GM20431 (cell line): ENCODE measurements around the gene NUP93.
"Not testable (repeated sequence)": the region's sequence is repeated elsewhere in the genome, so short reads cannot be mapped to it uniquely, and the experiment has no call there.

ENCODE experiments used
- in situ Hi-C: fragments of 300-500 bp; cut with MseI, MboI; formaldehyde crosslinking; loops from one replicate; pipeline ENCODE4 v1.15.0; 2020; ENCODE audit warnings: low sequenced_read_pairs; ENCODE audit not compliant: unreplicated experiment

The NUP93 gene

GRCh38 chr16:56807011-56807675 is 77.2 kb downstream of the NUP93 start:
- in situ Hi-C loops, result no loop called here

- in situ Hi-C loops, result not testable (repeated sequence)
Measured at GRCh38 chr16:56807676-56808067, 77.7 kb downstream of the NUP93 start.

GRCh38 chr16:56810954-56811353 is 81.0 kb downstream of the NUP93 start:
- in situ Hi-C loops, result no loop called here

- in situ Hi-C loops, result not testable (repeated sequence)
Measured at GRCh38 chr16:56811602-56812001, 81.7 kb downstream of the NUP93 start.

- in situ Hi-C loops, result no loop called here
Measured at GRCh38 chr16:56812884-56813283, 83.0 kb downstream of the NUP93 start.

- in situ Hi-C loops, result no loop called here
Measured at GRCh38 chr16:56814537-56815432, 84.9 kb downstream of the NUP93 start.

- in situ Hi-C loops, result no loop called here
Measured at GRCh38 chr16:56815721-56816120, 85.8 kb downstream of the NUP93 start.

- in situ Hi-C loops, result no loop called here
Measured at GRCh38 chr16:56817056-56817455, 87.1 kb downstream of the NUP93 start.

GRCh38 chr16:56817938-56818337 is 88.0 kb downstream of the NUP93 start:
- in situ Hi-C loops, result no loop called here

DNA sequence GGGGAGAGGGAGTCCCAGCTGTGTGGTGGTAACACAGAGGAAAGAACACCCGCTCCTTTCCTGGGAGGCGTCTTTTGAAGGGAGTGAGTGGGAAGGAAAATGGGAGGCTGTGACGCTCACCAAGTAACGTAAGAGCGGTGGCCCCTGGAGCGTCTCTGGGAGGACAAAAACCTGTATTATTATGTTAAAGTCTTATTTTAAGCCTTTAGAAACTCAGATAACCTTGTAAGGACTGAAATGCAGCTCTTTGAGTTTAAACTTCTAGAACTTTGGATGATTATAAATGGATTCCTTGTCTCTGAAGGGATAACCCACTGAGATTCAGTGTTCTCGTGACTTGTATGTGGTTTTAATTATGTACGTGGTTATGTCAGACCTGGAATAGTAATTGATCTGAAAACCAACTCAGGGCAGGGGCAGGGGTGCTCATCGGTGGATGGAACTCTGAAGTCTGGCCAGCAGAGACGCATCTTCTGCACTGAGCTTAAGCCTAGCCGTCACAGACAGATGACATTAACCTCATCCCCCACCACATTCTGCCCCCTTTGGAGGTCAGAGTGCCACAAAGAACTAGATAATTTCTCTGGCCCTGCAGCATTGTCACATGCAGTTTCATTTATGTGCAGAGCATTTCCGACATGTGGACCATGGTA is 93.3 kb downstream of the NUP93 start:
- in situ Hi-C loops, result no loop called here

DNA sequence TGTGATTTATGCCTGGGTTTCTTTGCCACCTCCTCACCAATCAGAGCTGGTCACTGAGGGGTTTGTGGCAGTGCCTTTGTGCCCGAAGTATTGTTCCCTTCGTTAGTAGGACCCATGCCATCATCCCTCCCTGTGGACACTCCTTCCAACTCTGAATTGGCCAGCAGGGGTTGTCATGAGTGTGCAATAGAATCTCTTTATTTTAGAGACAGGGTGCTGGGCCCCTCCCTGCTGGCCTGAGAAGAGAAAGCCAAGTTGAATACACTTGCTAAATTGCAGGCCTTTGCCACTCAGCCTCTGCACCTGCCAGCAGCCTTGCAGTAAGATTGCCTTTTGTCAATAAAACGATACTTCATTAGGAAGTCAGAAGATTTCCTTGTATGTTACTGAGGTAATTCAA is 94.4 kb downstream of the NUP93 start:
- in situ Hi-C loops, result no loop called here

DNA sequence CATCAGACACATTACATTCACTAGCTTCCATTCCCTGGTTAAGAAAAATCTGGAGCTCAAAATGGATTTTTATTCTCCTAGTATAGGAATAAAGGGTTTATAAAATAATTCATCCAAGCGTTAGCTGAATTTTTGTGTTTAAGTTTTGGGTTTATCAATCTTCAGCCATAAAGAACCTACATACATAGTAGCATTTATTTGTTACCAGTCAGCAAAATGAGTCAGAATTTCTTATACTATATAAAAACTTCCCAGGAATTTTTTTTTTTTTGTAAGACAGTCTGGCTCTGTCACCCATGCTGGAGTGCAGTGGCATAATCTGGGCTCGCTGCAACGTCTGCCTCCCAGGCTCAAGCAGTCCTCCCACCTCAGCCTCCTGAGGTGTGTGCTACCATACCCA is 94.9 kb downstream of the NUP93 start:
- in situ Hi-C loops, result no loop called here

DNA sequence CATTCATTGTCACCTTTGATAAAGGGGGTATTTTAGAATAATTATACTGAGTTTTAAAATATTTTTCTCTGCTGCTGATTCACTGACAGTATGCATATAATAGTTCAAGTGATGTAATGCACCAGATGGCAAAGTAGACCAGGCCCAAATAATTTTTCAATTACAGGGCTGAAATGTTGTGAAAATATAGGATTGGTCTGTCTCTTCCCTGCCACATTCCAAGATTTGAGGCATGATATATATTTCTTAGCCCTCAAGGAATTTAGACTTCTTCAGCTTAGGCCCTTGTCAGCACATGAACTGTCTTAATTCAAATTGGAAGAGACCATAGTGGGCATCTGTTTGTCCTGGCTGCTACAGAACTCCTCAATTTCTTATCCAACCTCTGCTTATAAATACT is 95.9 kb downstream of the NUP93 start:
- in situ Hi-C loops, result no loop called here

DNA sequence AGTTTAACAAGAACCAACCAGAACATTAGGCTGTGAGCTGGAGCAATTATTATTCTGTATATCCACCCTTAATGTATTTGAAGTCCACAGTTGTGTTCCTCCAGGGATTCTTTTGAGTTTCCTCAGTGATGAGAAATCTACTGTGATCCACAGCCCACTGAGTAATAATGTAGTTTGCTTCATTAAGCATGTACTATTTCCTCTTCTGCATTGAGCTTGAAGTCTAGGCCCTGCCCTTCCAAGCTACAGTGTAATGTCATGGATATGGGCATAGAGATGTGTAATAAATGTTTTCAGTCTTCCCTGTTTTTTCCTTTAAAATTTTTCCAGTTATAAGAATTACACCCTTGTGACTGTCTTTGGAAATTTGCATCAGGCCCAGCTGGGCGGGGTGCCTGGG is 98.7 kb downstream of the NUP93 start:
- in situ Hi-C loops, result no loop called here

DNA sequence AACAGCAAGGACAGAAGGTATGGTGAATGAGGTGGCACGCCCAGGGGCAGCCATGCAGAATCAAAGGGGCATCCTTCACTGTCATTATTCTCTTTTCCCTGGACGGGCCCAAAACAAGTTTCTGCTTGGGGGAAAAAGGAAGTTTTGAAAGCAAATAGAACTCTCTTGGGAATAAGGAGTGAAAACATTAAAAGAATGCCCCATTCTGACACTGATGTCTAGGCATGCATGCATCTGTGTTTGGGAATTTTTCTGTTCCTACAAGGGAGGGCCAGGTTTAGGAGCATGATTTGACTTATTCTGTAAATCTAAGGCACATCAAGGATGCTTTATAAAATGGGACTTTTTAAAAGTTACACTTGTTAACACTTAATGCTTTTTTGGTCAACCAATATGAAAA is 100.7 kb downstream of the NUP93 start:
- in situ Hi-C loops, result no loop called here

GRCh38 chr16:56832768-56833167 is 102.8 kb downstream of the NUP93 start:
- in situ Hi-C loops, result no loop called here

- in situ Hi-C loops, result no loop called here
Measured at GRCh38 chr16:56833243-56833970, 103.5 kb downstream of the NUP93 start.

GRCh38 chr16:56835320-56835719 is 105.4 kb downstream of the NUP93 start:
- in situ Hi-C loops, result no loop called here

- in situ Hi-C loops, result no loop called here
Measured at GRCh38 chr16:56836410-56837230, 106.7 kb downstream of the NUP93 start.
